Omental fat pad (tissue), 4 donors: ENCODE measurements around the gene ACOT9. TPM values are rescaled to one million over a fixed set of nuclear protein-coding genes. Genes with fewer than 3 reads are reported as not detected.
"Not testable (repeated sequence)": the region's sequence is repeated elsewhere in the genome, so short reads cannot be mapped to it uniquely, and the experiment has no call there.

ENCODE experiments used
- ATAC-seq: fragments of 150-250 bp; one replicate; pipeline ENCODE4 v1.9.1; 2016; ENCODE audit warnings: mild to moderate bottlenecking, moderate library complexity; ENCODE audit not compliant: low FRiP score
- DNase-seq: peaks from one replicate; pipeline ENCODE4 v3.0.0-alpha.2; 2019; ENCODE audit warnings: low spot score
- total RNA-seq, 4 donors: library from RNA; depleted of rRNA; stranded (reverse); fragments of >200 nt; gene quantifications; one replicate each; pipeline ENCODE4 v1.1.0, GENCODE V29; 2016
- TF ChIP-seq, protein P1 (sequence below), 3 donors: fragments of 450-650 bp; IDR thresholded peaks; one replicate each; pipeline ENCODE4 v1.5.1; 2016 to 2017; ENCODE audit warnings: antibody characterized with exemption in 3 of 3, mild to moderate bottlenecking in 3 of 3, moderate library complexity in 2 of 3

The ACOT9 gene
- total RNA-seq, 4 donors from 2014 or later = 39.0 to 65.3 (median 57.3) TPM

- no peak for DNase-seq
- ATAC-seq = no peak
- TF ChIP-seq, protein P1, sequence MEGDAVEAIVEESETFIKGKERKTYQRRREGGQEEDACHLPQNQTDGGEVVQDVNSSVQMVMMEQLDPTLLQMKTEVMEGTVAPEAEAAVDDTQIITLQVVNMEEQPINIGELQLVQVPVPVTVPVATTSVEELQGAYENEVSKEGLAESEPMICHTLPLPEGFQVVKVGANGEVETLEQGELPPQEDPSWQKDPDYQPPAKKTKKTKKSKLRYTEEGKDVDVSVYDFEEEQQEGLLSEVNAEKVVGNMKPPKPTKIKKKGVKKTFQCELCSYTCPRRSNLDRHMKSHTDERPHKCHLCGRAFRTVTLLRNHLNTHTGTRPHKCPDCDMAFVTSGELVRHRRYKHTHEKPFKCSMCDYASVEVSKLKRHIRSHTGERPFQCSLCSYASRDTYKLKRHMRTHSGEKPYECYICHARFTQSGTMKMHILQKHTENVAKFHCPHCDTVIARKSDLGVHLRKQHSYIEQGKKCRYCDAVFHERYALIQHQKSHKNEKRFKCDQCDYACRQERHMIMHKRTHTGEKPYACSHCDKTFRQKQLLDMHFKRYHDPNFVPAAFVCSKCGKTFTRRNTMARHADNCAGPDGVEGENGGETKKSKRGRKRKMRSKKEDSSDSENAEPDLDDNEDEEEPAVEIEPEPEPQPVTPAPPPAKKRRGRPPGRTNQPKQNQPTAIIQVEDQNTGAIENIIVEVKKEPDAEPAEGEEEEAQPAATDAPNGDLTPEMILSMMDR (IDR thresholded peaks at IDR 0.05) = no peak
Measured at GRCh38 chrX:23666282-23666681, 76.8 kb downstream of the ACOT9 start.

DNA sequence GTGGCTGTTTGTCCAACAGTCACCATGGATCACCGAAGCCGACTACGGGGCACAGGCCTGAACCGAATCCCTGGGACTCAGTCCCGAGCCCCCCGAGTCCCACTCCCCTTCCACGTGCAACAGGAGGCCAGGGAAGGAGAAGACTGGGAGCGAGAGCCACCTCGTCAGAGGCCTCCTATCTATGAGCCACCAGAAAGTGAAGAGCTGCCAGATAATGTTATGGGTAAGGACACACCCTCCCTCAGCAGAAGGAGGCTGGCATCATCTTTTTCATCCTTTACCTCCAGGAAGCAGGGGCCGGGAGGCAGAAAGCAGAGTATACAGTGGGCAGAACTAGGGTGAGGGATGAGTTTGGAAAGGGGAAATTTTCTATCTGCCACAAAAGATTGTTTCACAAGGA is 78.6 kb downstream of the ACOT9 start:
- TF ChIP-seq, protein P1 (IDR thresholded peaks at IDR 0.05) = no peak
- DNase-seq (no peak), ATAC-seq (no peak)

DNA sequence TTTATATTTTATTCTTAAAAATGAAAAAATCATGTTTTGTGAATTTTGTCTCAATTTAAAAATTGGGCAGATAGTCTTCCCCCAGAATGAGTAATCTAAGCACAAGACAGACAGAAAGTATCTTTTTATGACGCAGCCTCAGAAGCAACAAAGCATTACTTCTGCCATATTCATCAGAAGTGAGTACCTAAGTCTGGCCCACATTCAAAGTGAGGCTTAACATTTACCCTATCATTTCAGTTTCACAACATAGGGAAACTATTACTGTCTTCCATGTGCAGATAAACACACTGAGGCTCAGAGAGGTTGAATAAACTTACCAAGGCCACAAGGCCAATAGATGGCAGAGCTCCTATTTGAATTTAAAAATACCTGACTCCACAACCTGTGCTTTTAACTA is 80.2 kb downstream of the ACOT9 start:
- ATAC-seq = peak; percentile 46
- TF ChIP-seq, protein P1 (IDR thresholded peaks at IDR 0.05) = no peak

DNA sequence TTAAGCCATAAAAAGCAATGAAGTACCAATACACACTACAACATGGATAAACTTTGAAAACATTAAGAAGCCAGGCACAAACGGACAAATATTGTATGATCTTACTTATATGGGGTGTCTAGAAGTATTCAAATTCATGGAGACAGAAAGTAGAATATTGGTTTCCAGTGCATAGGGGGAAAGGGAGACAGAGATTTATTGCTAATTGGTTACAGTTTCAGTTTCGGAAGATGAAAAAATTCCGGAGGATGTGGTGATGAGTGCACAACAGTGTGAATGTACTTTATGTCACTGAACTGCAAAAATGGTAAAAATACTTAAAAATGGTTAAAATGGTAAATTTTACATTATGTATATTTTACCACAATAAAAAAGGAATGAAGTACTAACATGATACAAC is 80.9 kb downstream of the ACOT9 start:
- TF ChIP-seq, protein P1 (IDR thresholded peaks at IDR 0.05) = no peak
- DNase-seq = no peak
- ATAC-seq = no peak

More for the DNA sequence above, 80.2 kb downstream of the ACOT9 start:
- DNase-seq = no peak

GRCh38 chrX:23661671-23662070 is 81.4 kb downstream of the ACOT9 start:
- TF ChIP-seq, protein P1 (IDR thresholded peaks at IDR 0.05) = no peak
- ATAC-seq (no peak), DNase-seq (no peak)

- ATAC-seq = no peak
- no peak for DNase-seq
- TF ChIP-seq, protein P1 (IDR thresholded peaks at IDR 0.05) = no peak
Measured at GRCh38 chrX:23660766-23661132, 82.3 kb downstream of the ACOT9 start.

- not testable (repeated sequence) for ATAC-seq, DNase-seq
Measured at GRCh38 chrX:23660083-23660765, 82.9 kb downstream of the ACOT9 start.
